GM21515 (cell line): Measurements from ENCODE around the gene EML1.

Experiments used
- ATAC-seq: cut with Tn5 transposase; IDR thresholded peaks from one replicate; pipeline ENCODE4 v1.9.1; 2021; ENCODE audit not compliant: unreplicated experiment

EML1 gene

GRCh38 chr14:99982537-99983250, 189.5 kb downstream of the EML1 start:
- ATAC-seq = peak; percentile 76

- no peak for ATAC-seq
These were observed 190.2 kb downstream of the EML1 start for GRCh38 chr14:99983251-99984015.

- ATAC-seq = no peak
These were observed 190.8 kb downstream of the EML1 start for GRCh38 chr14:99984036-99984435.

- no peak for ATAC-seq
These were observed 193.2 kb downstream of the EML1 start for GRCh38 chr14:99986396-99986795.

GRCh38 chr14:99989032-99989431, 195.8 kb downstream of the EML1 start:
- no peak for ATAC-seq

GRCh38 chr14:99990268-99991170, 197.3 kb downstream of the EML1 start:
- no peak for ATAC-seq

- ATAC-seq = no peak
These were observed 198.1 kb downstream of the EML1 start for GRCh38 chr14:99991331-99991730.
